PC-3 (cell line): ENCODE measurements around the gene OSBPL2.

Source experiments
- CTCF ChIP-seq: fragments of 300-600 bp; sonication (generic); conservative IDR thresholded peaks from 2 replicates; pipeline ENCODE4 v1.5.1; 2017; ENCODE audit warnings: antibody characterized with exemption, low read depth, mild to moderate bottlenecking, low read length
- EZH2 ChIP-seq: fragments of 300-600 bp; sonication (generic); IDR thresholded peaks from one replicate; pipeline ENCODE4 v1.6.1; 2017; ENCODE audit warnings: antibody characterized with exemption, mild to moderate bottlenecking, low read length; ENCODE audit not compliant: unreplicated experiment

DNA sequence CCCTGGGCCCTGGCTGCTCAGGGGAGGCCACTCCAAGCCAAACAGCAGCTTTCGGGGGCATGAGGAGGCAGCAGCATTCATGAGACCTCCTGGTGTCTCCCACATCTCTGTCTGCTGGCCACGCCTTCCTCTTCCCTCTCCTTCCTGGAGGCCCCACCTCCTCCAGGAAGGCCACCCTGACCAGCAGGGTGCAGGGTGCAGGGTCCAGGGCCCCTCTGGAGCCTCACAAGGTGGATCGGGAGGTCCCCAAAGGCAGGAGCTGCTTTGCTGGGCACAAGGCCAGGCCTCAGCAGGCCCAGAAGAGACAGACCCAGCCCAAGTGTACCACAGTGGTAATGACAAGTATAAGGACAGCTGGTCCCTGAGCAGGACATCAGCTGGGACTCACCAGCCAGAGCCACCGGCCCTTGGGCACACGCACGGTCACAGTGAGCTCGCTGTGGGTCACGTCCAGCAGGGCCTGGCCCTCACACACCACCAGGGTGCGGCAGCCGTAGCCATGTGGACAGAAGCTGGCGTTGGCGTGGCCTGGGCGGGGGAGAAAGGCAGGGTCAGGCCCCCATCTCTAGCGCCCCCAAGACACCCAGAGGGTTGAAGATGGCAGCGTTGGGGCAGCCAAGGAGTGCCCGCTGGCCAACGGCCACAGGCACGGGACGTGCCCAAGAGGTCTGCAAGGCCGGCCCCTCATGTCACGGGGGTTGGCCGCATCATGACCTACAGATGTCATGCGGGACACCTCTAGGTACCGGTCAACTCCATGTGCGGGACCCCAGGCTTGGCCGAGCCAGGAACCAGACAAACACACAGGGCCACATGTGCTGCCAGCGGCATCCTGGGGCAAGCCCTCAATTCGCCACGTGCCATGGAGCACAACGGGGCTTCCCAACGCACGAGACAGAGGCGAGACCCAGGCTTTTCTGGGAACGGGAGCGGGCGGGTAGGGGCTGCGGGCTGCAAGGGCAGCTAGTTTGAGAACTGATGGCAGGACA lies 91.4 kb downstream of the OSBPL2 start:
- TF ChIP-seq CTCF (no peak), EZH2 (no peak)
